HEK293 (cell line): ENCODE results near the gene LEP.
A peak's percentile ranks its signal among the peaks of the same experiment; 100 is the strongest.

Source experiments
- CTCF ChIA-PET: fragments of 350-600 bp; formaldehyde crosslinking; extraction: SDS; loops from one replicate; lab custom pipeline; 2021; ENCODE audit warnings: antibody characterized with exemption; lab: Yijun Ruan, JAX
- POLR2A ChIA-PET: fragments of 300-600 bp; formaldehyde crosslinking; extraction: SDS; loops from one replicate; lab custom pipeline; 2020; ENCODE audit warnings: antibody characterized with exemption, inconsistent platforms; lab: Yijun Ruan, JAX
- H3K27ac ChIP-seq: fragments of 200-500 bp; sonication (Bioruptor generic); 2 replicates; pipeline ENCODE4 v1.5.1; 2014; ENCODE audit warnings: low read depth, low read length, control low read depth, inconsistent platforms; ENCODE audit errors: extremely low read depth
- H3K36me3 ChIP-seq, 2 experiments: fragments of 200-500 bp in 1 of 2; sonication (Bioruptor generic) in 1 of 2; 1 replicate in 1 of 2; 2 replicates in 1 of 2; pipeline ENCODE4 v1.5.1; 2014 to 2017; ENCODE audit warnings: inconsistent platforms in 2 of 2, low read length in 2 of 2; ENCODE audit not compliant: control insufficient read depth in 2 of 2, insufficient read depth in 1 of 2
- H3K4me1 ChIP-seq: fragments of 200-500 bp; sonication (Bioruptor generic); 2 replicates; pipeline ENCODE4 v1.5.1; 2014; ENCODE audit warnings: mild to moderate bottlenecking, low read length, inconsistent platforms; ENCODE audit not compliant: control insufficient read depth, insufficient read depth
- H3K4me3 ChIP-seq: 2 replicates; pipeline ENCODE4 v1.5.1; 2011; ENCODE audit warnings: low read depth, mild to moderate bottlenecking, control low read depth, low read length, moderate library complexity
- H3K9me3 ChIP-seq: fragments of 200-500 bp; sonication (Bioruptor generic); 2 replicates; pipeline ENCODE4 v1.5.1; 2014; ENCODE audit warnings: low read depth, low read length, inconsistent platforms; ENCODE audit not compliant: control insufficient read depth, insufficient read depth
- HOXD13 ChIP-seq: sonication (generic); formaldehyde crosslinking; IDR thresholded peaks from 2 replicates; pipeline ENCODE4 v1.8.0; 2022; ENCODE audit warnings: missing genetic modification reagents, borderline replicate concordance
- MEIS1 ChIP-seq: sonication (generic); formaldehyde crosslinking; IDR thresholded peaks from 2 replicates; pipeline ENCODE4 v1.8.1; 2022; ENCODE audit warnings: missing genetic modification reagents, mild to moderate bottlenecking, borderline replicate concordance
- RBAK ChIP-seq: fragments of 450-650 bp; formaldehyde crosslinking; IDR thresholded peaks from 2 replicates; pipeline ENCODE4 v1.5.1; 2016; ENCODE audit warnings: missing biosample characterization, missing genetic modification characterization
- SCRT1 ChIP-seq: fragments of 450-650 bp; formaldehyde crosslinking; IDR thresholded peaks from 2 replicates; pipeline ENCODE4 v1.5.1; 2016; ENCODE audit warnings: missing biosample characterization, missing genetic modification characterization, borderline replicate concordance
- SCRT2 ChIP-seq: fragments of 450-650 bp; formaldehyde crosslinking; IDR thresholded peaks from 2 replicates; pipeline ENCODE4 v1.5.1; 2016; ENCODE audit warnings: missing biosample characterization, missing genetic modification characterization
- SP3 ChIP-seq: fragments of 450-650 bp; formaldehyde crosslinking; IDR thresholded peaks from 2 replicates; pipeline ENCODE4 v1.5.1; 2016; ENCODE audit warnings: missing biosample characterization, missing genetic modification characterization
- SP7 ChIP-seq: fragments of 450-650 bp; formaldehyde crosslinking; IDR thresholded peaks from 2 replicates; pipeline ENCODE4 v1.5.1; 2016; ENCODE audit warnings: missing biosample characterization, missing genetic modification characterization
- ZNF10 ChIP-seq: fragments of 450-650 bp; formaldehyde crosslinking; IDR thresholded peaks from 2 replicates; pipeline ENCODE4 v1.5.1; 2017; ENCODE audit warnings: missing biosample characterization, missing genetic modification characterization
- ZNF132 ChIP-seq: fragments of 450-650 bp; formaldehyde crosslinking; IDR thresholded peaks from 2 replicates; pipeline ENCODE4 v1.5.1; 2017; ENCODE audit warnings: missing biosample characterization, missing genetic modification characterization, borderline replicate concordance
- ZNF23 ChIP-seq: fragments of 450-650 bp; formaldehyde crosslinking; IDR thresholded peaks from 2 replicates; pipeline ENCODE4 v1.5.1; 2016; ENCODE audit warnings: missing biosample characterization, missing genetic modification characterization, borderline replicate concordance
- ZNF292 ChIP-seq: fragments of 450-650 bp; formaldehyde crosslinking; IDR thresholded peaks from 2 replicates; pipeline ENCODE4 v1.5.1; 2016; ENCODE audit warnings: low read depth, missing biosample characterization, missing genetic modification characterization, borderline replicate concordance
- ZNF302 ChIP-seq: fragments of 450-650 bp; formaldehyde crosslinking; IDR thresholded peaks from 2 replicates; pipeline ENCODE4 v1.5.1; 2016; ENCODE audit warnings: missing biosample characterization, missing genetic modification characterization, low read depth
- ZNF335 ChIP-seq: fragments of 450-650 bp; formaldehyde crosslinking; conservative IDR thresholded peaks from 2 replicates; pipeline ENCODE4 v1.5.1; 2016; ENCODE audit warnings: missing biosample characterization, missing genetic modification characterization
- ZNF37A ChIP-seq: fragments of 450-650 bp; IDR thresholded peaks from 2 replicates; pipeline ENCODE4 v1.5.1; 2018; ENCODE audit warnings: missing biosample characterization, missing genetic modification characterization
- ZNF561 ChIP-seq: fragments of 450-650 bp; IDR thresholded peaks from 2 replicates; pipeline ENCODE4 v1.5.1; 2018; ENCODE audit warnings: missing biosample characterization, missing genetic modification characterization, borderline replicate concordance
- ZNF654 ChIP-seq: fragments of 450-650 bp; formaldehyde crosslinking; IDR thresholded peaks from 2 replicates; pipeline ENCODE4 v1.5.1; 2016; ENCODE audit warnings: low read depth, missing biosample characterization, missing genetic modification characterization
- ZNF785 ChIP-seq: fragments of 450-650 bp; formaldehyde crosslinking; IDR thresholded peaks from 2 replicates; pipeline ENCODE4 v1.5.1; 2016; ENCODE audit warnings: missing biosample characterization, missing genetic modification characterization
- TF ChIP-seq, protein P1 (sequence below): sonication (generic); formaldehyde crosslinking; IDR thresholded peaks from 2 replicates; pipeline ENCODE4 v1.8.1; 2022; ENCODE audit warnings: mild to moderate bottlenecking, moderate library complexity, missing genetic modification reagents
- TF ChIP-seq, protein P2 (sequence below): fragments of 450-650 bp; formaldehyde crosslinking; conservative IDR thresholded peaks from 2 replicates; pipeline ENCODE4 v1.5.1; 2016; ENCODE audit warnings: low read depth, missing biosample characterization, missing genetic modification characterization
- TF ChIP-seq, protein P3 (sequence below): fragments of 450-650 bp; formaldehyde crosslinking; IDR thresholded peaks from 2 replicates; pipeline ENCODE4 v1.5.1; 2016; ENCODE audit warnings: missing biosample characterization, missing genetic modification characterization, borderline replicate concordance
- TF ChIP-seq, protein P4 (sequence below): fragments of 450-650 bp; formaldehyde crosslinking; IDR thresholded peaks from 2 replicates; pipeline ENCODE4 v1.5.1; 2017; ENCODE audit warnings: missing biosample characterization, missing genetic modification characterization
- TF ChIP-seq, protein P5 (sequence below): fragments of 450-650 bp; formaldehyde crosslinking; optimal IDR thresholded peaks from 2 replicates; pipeline ENCODE3; 2016; ENCODE audit warnings: missing biosample characterization, mild to moderate bottlenecking, missing genetic modification characterization

Gene LEP

DNA sequence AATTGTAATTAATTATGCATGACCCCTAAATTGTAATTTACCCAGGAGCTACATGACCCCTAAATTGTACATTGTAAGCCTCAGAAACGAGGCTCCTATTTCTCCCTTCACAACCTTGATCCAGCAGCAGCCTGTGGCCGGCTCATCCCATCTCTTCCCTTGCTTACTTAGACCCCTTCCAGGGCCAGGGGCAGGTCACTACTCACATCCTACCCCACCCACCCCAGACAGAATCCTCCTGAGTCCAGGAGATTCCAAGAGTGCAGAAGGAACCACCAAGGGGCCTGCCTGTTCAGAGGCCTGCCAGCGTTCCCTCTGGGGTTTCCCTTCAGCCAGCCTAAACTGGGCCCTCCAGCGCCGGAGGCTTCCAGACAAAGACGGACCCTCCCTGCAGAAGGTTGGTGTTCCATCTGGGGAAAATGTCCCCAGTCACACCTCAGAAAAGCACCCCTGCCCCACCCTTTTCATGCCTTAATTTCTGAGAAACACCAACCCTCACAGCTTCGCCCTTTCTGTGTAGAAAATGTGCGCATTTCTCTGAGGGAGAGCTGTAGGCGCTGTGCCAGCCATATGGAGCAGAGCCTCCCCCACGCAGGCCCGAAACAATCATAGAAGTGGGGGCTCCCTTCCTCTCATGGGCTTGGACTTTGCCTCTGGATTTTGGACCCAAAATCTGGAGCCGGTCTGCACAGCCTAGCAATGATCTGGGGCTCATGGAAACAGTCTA lies 19.2 kb downstream of the LEP start (continued):
- TF ChIP-seq ZNF132 (tag by site-specific recombination) = no peak
- no peak for TF ChIP-seq SCRT2
- TF ChIP-seq ZNF335 = no peak
- TF ChIP-seq ZNF10 (tag by site-specific recombination) = no peak
- no peak for TF ChIP-seq ZNF37A (tag by site-specific recombination)
- TF ChIP-seq ZNF561 (tag by site-specific recombination) = no peak
- no peak for TF ChIP-seq ZNF785 (tag by site-specific recombination)
- TF ChIP-seq ZNF302 (tag by site-specific recombination) = no peak
- TF ChIP-seq, protein P1, sequence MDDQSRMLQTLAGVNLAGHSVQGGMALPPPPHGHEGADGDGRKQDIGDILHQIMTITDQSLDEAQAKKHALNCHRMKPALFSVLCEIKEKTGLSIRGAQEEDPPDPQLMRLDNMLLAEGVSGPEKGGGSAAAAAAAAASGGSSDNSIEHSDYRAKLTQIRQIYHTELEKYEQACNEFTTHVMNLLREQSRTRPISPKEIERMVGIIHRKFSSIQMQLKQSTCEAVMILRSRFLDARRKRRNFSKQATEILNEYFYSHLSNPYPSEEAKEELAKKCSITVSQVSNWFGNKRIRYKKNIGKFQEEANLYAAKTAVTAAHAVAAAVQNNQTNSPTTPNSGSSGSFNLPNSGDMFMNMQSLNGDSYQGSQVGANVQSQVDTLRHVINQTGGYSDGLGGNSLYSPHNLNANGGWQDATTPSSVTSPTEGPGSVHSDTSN (CRISPR knock-in tag) = no peak
- TF ChIP-seq, protein P2, sequence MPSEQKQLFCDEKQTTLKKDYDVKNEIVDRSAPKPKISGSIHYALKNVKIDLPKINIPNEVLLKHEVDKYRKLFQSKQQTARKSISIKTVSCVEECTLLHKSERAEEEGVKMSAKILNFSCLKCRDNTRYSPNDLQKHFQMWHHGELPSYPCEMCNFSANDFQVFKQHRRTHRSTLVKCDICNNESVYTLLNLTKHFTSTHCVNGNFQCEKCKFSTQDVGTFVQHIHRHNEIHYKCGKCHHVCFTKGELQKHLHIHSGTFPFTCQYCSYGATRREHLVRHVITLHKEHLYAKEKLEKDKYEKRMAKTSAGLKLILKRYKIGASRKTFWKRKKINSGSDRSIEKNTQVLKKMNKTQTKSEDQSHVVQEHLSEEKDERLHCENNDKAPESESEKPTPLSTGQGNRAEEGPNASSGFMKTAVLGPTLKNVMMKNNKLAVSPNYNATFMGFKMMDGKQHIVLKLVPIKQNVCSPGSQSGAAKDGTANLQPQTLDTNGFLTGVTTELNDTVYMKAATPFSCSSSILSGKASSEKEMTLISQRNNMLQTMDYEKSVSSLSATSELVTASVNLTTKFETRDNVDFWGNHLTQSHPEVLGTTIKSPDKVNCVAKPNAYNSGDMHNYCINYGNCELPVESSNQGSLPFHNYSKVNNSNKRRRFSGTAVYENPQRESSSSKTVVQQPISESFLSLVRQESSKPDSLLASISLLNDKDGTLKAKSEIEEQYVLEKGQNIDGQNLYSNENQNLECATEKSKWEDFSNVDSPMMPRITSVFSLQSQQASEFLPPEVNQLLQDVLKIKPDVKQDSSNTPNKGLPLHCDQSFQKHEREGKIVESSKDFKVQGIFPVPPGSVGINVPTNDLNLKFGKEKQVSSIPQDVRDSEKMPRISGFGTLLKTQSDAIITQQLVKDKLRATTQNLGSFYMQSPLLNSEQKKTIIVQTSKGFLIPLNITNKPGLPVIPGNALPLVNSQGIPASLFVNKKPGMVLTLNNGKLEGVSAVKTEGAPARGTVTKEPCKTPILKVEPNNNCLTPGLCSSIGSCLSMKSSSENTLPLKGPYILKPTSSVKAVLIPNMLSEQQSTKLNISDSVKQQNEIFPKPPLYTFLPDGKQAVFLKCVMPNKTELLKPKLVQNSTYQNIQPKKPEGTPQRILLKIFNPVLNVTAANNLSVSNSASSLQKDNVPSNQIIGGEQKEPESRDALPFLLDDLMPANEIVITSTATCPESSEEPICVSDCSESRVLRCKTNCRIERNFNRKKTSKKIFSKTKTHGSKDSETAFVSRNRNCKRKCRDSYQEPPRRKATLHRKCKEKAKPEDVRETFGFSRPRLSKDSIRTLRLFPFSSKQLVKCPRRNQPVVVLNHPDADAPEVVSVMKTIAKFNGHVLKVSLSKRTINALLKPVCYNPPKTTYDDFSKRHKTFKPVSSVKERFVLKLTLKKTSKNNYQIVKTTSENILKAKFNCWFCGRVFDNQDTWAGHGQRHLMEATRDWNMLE (tag by site-specific recombination) = no peak

DNA sequence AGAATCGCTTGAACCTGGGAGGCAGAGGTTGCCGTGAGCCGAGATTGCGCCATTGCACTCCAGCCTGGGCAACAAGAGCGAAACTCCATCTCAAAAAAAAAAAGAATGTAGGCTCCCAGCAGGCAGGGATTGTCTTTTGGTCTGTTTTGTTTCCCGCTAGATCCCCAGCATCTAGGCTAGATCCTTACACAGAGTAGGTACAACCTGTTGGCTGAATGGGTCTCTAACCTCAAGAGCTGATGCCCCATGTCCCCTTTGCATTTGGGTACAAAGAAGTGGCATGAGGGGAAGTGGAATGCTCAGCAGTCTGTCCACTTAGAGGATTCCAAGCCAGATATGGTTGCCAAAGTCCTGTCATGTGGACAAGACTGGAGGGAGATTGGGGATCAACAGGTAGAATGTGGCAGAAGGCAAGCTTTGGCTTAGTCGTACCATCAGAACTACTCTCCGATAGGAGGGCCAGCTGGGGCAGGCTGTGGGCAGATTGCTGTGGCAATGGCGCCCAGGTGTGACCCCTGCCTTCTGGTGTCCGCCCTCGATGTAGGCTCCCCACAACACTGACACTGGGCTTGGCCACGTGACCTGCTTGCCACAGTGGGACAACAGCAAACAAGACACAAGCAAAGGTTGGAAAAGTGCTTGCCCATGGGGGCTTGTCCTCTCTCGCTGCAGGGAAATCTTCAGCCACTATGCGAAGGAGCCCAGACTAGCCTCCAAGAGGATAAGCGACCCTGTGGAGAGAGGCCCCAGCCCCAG lies 21.4 kb downstream of the LEP start:
- ChIA-PET CTCF (no interaction called here), POLR2A (no interaction called here)
- Histone ChIP-seq H3K27ac (no peak overlapping the region), H3K36me3 (no peaks in the 10 kb centered on the region), H3K4me3 (no peak overlapping the region), H3K4me1 (no peaks in the 10 kb centered on the region), H3K9me3 (no peaks in the 10 kb centered on the region)
- TF ChIP-seq ZNF654 (tag by site-specific recombination) = no peak
- TF ChIP-seq SP3 (tag by site-specific recombination) = no peak
- TF ChIP-seq, protein P3, sequence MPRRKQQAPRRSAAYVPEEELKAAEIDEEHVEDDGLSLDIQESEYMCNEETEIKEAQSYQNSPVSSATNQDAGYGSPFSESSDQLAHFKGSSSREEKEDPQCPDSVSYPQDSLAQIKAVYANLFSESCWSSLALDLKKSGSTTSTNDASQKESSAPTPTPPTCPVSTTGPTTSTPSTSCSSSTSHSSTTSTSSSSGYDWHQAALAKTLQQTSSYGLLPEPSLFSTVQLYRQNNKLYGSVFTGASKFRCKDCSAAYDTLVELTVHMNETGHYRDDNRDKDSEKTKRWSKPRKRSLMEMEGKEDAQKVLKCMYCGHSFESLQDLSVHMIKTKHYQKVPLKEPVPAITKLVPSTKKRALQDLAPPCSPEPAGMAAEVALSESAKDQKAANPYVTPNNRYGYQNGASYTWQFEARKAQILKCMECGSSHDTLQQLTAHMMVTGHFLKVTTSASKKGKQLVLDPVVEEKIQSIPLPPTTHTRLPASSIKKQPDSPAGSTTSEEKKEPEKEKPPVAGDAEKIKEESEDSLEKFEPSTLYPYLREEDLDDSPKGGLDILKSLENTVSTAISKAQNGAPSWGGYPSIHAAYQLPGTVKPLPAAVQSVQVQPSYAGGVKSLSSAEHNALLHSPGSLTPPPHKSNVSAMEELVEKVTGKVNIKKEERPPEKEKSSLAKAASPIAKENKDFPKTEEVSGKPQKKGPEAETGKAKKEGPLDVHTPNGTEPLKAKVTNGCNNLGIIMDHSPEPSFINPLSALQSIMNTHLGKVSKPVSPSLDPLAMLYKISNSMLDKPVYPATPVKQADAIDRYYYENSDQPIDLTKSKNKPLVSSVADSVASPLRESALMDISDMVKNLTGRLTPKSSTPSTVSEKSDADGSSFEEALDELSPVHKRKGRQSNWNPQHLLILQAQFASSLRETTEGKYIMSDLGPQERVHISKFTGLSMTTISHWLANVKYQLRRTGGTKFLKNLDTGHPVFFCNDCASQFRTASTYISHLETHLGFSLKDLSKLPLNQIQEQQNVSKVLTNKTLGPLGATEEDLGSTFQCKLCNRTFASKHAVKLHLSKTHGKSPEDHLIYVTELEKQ = no peak
- no peak for TF ChIP-seq MEIS1 (CRISPR knock-in tag)
- no peak for TF ChIP-seq ZNF292 (tag by site-specific recombination)
- TF ChIP-seq, protein P4, sequence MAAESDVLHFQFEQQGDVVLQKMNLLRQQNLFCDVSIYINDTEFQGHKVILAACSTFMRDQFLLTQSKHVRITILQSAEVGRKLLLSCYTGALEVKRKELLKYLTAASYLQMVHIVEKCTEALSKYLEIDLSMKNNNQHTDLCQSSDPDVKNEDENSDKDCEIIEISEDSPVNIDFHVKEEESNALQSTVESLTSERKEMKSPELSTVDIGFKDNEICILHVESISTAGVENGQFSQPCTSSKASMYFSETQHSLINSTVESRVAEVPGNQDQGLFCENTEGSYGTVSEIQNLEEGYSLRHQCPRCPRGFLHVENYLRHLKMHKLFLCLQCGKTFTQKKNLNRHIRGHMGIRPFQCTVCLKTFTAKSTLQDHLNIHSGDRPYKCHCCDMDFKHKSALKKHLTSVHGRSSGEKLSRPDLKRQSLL (tag by site-specific recombination) = no peak
- TF ChIP-seq RBAK (tag by site-specific recombination) = no peak
- TF ChIP-seq ZNF302 (tag by site-specific recombination) = no peak
- TF ChIP-seq, protein P5, sequence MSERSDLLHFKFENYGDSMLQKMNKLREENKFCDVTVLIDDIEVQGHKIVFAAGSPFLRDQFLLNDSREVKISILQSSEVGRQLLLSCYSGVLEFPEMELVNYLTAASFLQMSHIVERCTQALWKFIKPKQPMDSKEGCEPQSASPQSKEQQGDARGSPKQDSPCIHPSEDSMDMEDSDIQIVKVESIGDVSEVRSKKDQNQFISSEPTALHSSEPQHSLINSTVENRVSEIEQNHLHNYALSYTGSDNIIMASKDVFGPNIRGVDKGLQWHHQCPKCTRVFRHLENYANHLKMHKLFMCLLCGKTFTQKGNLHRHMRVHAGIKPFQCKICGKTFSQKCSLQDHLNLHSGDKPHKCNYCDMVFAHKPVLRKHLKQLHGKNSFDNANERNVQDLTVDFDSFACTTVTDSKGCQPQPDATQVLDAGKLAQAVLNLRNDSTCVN = no peak
- TF ChIP-seq ZNF23 (tag by site-specific recombination) = no peak
- TF ChIP-seq SCRT2 = peak; percentile 96
- no peak for TF ChIP-seq SP7
- TF ChIP-seq HOXD13 (CRISPR knock-in tag) = no peak
- TF ChIP-seq SCRT1 (tag by site-specific recombination) = peak; percentile 93
